Adrenal gland (tissue), 12 donors: ENCODE data around the gene ALDH1A3. TPM values are rescaled to one million over a fixed set of nuclear protein-coding genes. Genes with fewer than 3 reads are reported as not detected.

Experiments used
- DNase-seq, 7 donors: peaks; one replicate each; pipeline ENCODE4 v3.0.0-alpha.2; 2019 to 2020
- H3K27ac ChIP-seq, 5 donors: fragments of 200-600 bp; sonication (generic) in 4 of 5; 1 replicate in 3 of 5; 2 replicates in 2 of 5; pipeline versions ENCODE4 v1.5.1 to v1.8.0; 2016 to 2020; ENCODE audit warnings: mild to moderate bottlenecking in 1 of 5
- H3K27me3 ChIP-seq: fragments of 200-600 bp; 2 replicates; pipeline ENCODE4 v1.8.0; 2021
- H3K36me3 ChIP-seq, 2 donors: fragments of 200-600 bp; replicated peaks in 1 of 2; 1 replicate in 1 of 2; 2 replicates in 1 of 2; pipeline versions ENCODE4 v1.5.1 to v1.8.0; 2018 to 2022
- H3K4me1 ChIP-seq, 2 donors: fragments of 200-600 bp; replicated peaks in 1 of 2; 1 replicate in 1 of 2; 2 replicates in 1 of 2; pipeline versions ENCODE4 v1.5.1 to v1.8.0; 2018 to 2021
- H3K4me3 ChIP-seq, 4 donors: fragments of 200-600 bp; sonication (generic) in 3 of 4; one replicate each; pipeline ENCODE4 v1.5.1; 2016 to 2018
- H3K9me3 ChIP-seq, 3 donors: fragments of 200-600 bp; sonication (generic) in 1 of 3; replicated peaks in 1 of 3; 1 replicate in 2 of 3; 2 replicates in 1 of 3; pipeline versions ENCODE4 v1.5.1 to v1.8.0; 2016 to 2021
- POLR2A ChIP-seq, 2 donors: fragments of 450-650 bp; IDR thresholded peaks; one replicate each; pipeline ENCODE4 v1.6.1; 2017; ENCODE audit warnings: antibody characterized with exemption in 2 of 2, mild to moderate bottlenecking in 2 of 2, moderate library complexity in 1 of 2
- WGBS, 4 donors: extraction: QIAGEN DNeasy Blood & Tissue Kit in 2 of 4; methylation state at CpG; one replicate each; pipeline versions ENCODE4 v1.1.5 to v1.1.7; 2013 to 2017; 5-methylcytosine and 5-hydroxymethylcytosine counted together
- intact Hi-C, 2 donors: fragments of 100-400 bp; cut with DNase I; formaldehyde crosslinking; loops; one replicate each; pipeline versions ENCODE4 v1.14.1 to v1.15.0; 2022 to 2023
- polyA plus RNA-seq, 3 donors: library from polyadenylated mRNA; stranded (reverse); fragments of 200-250 nt in 2 of 3; fragments of 350-450 nt in 1 of 3; fragmentation: Illumina TruSeq in 1 of 3; extraction: RNeasy Lipid Tissue Mini Kit (QIAGEN cat#74804) in 1 of 3; gene quantifications; one replicate each; pipeline ENCODE4 v1.2.3, GENCODE V29; 2013 to 2014
- total RNA-seq, 9 donors: library from RNA; depleted of rRNA in 4 of 9; stranded (reverse); fragments of >200 nt in 4 of 9; fragments of 120-200 nt in 1 of 9; fragmentation: NEBNext Ultra II Directional in 1 of 9; extraction: Animal tissue kit (Norgen Biotek cat#: 25700) in 1 of 9; gene quantifications; one replicate each; pipeline versions ENCODE4 v1.1.0 to v1.2.4, GENCODE V29; 2013 to 2023
- TF ChIP-seq, protein P1 (sequence below), 6 experiments: fragments of 450-650 bp in 4 of 6; fragments of 200-600 bp in 2 of 6; sonication (generic) in 1 of 6; IDR thresholded peaks; 1 replicate in 5 of 6; 2 replicates in 1 of 6; pipeline versions ENCODE4 v1.5.1 to v1.8.0; 2016 to 2021; ENCODE audit warnings: antibody characterized with exemption in 6 of 6, mild to moderate bottlenecking in 2 of 6, moderate library complexity in 1 of 6
- donor health status: healthy with polysubstance abuse.
- donor health status: Bipolar disorder and iron deficiency.
- donor health status: DM: yes; HTN: yes; CAD: no.
- donor health status: DM: no; HTN: no; CAD: no.
- donor health status: DM: no; HTN: no; CAD: no.
- donor health status: DM: yes; HTN: yes; CAD: no.

The ALDH1A3 gene
- total and polyA plus RNA-seq, 12 donors, result 1.8 to 165 (median 30.5) TPM

DNA sequence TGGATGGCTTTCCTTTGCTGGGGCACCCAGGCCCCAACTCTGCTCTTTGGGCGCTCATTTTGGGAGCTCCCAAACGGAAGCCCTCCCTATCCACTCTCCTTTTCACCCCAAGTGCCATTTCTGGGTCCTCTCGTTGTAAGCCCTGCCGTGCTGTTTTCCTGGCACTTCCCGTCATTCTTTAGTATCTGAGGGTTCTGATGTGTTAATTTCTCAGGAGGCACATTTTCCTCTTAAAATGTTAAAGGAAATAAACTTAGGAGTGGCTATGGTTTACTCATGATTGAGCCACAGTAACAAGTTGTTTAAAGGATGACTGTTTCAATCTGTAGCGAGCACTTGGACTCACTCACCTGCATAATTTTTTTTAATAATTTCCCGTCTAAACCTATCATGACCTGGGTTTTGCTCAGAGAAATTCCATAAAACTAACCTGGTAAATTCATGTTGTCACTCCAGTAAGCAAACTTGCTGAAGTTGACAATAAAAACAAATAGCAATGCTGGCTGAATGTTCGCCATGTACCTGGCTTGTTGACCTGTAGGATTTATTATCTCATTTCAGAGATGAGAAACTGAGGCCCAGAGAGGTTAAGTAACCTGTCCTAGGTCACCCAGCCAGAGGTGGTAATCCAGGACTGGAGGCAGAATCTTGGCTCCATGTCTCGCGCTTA is 10.6 kb downstream of the ALDH1A3 start:
- DNase-seq, result no peak
- Histone ChIP-seq H3K27ac (peak overlapping the region in 1 of 5 donors; percentile 34), H3K4me1 (peaks cover 0 to 8% of the 10 kb centered on the region in 2 donors), H3K27me3 (peaks cover 2% of the 10 kb centered on the region), H3K4me3 (no peak overlapping the region), H3K36me3 (no peaks in the 10 kb centered on the region), H3K9me3 (no peaks in the 10 kb centered on the region)
- WGBS, 4 donors, result 72 to 75% (median 73%) methylated on average over 10 of the region's 10 CpGs
- TF ChIP-seq, protein P1, sequence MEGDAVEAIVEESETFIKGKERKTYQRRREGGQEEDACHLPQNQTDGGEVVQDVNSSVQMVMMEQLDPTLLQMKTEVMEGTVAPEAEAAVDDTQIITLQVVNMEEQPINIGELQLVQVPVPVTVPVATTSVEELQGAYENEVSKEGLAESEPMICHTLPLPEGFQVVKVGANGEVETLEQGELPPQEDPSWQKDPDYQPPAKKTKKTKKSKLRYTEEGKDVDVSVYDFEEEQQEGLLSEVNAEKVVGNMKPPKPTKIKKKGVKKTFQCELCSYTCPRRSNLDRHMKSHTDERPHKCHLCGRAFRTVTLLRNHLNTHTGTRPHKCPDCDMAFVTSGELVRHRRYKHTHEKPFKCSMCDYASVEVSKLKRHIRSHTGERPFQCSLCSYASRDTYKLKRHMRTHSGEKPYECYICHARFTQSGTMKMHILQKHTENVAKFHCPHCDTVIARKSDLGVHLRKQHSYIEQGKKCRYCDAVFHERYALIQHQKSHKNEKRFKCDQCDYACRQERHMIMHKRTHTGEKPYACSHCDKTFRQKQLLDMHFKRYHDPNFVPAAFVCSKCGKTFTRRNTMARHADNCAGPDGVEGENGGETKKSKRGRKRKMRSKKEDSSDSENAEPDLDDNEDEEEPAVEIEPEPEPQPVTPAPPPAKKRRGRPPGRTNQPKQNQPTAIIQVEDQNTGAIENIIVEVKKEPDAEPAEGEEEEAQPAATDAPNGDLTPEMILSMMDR (IDR thresholded peaks at IDR 0.05), result no peak
- TF ChIP-seq POLR2A (IDR thresholded peaks at IDR 0.05), result no peak
- intact Hi-C loops, result no loop called here

DNA sequence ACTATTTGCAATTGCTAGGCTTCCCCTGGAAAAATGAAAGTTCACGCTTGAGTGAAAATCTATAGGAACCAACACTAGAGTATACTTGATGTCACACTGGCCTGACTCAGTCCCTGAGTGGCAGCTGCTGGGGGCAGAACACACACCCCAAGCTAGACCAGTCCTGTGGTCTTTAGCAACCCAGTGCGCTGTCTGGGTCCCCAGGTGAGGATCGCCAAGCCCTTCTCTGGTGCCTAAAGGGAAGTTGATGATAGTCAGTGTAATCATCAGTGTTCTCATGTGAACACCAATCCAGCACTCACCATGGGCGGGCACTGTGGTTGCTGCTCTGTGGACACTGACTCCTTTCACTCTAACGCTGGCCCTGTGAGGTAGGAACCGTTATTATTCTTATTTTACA is 11.2 kb downstream of the ALDH1A3 start:
- TF ChIP-seq POLR2A (IDR thresholded peaks at IDR 0.05), result no peak
- TF ChIP-seq, protein P1 (IDR thresholded peaks at IDR 0.05), result no peak
- intact Hi-C loops, result no loop called here
- Histone ChIP-seq H3K4me3 (no peak overlapping the region), H3K27me3 (no peaks in the 10 kb centered on the region), H3K27ac (no peak overlapping the region), H3K9me3 (no peaks in the 10 kb centered on the region), H3K4me1 (peaks cover 0 to 8% of the 10 kb centered on the region in 2 donors), H3K36me3 (no peaks in the 10 kb centered on the region)
- WGBS, 4 donors, result 81 to 91% (median 89%) methylated on average over 5 to 6 of the region's 6 CpGs
- no peak for DNase-seq

DNA sequence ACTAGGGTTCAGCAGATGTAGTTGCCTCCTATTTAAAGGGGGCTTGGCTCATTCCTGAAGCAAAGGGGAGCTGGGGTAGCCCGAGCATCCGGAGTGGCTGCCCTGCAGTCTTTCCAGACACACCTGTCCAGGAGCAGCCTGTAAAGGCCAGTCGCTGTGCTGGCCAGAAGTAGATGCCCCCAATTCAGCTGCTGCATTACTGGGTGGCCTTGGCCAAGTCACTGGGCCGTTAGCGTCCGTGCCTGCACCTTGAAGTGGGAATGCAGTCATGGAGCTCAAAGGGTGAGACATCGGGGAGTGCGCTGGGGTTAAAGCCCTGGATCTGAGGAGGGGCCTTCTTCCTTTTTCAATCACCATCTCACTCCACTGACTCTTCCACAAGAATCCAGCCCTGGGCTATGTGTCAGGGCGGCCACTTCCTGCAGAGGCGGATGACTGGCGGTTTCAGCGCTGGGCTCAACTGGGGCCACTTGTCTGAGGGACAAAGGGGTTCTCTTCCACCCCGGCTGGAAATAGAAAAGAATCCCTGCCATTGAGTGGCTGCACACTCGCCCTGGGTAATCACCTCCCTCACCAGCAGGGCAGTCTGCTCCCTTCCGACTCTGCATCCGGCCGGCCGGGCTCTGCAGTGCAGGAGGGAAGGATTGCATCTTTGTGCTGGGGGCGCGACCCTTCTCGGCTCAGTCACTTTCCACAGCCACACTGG is 11.8 kb downstream of the ALDH1A3 start:
- H3K36me3 ChIP-seq, result no peaks in the 10 kb centered on the region
- H3K27ac ChIP-seq, result no peak overlapping the region
- intact Hi-C loops, result no loop called here

DNA sequence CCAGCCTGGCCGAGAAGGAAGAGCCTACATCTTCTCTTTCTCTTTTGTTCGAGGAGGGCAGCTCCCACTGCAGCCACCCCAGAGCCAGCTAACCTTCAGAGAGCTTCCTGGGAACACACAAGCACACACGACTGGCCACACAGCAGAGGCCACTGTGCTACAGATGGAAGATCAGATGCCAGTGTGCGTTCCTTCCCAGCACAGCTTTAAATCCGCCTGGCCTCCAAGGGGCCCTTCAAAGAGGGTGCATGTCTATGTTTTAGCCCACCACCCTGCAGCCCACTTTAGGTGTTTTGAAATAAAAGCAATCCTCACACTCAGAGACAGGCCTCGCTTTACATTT is 12.4 kb downstream of the ALDH1A3 start:
- no peak overlapping the region for H3K27ac ChIP-seq
- no peak for TF ChIP-seq POLR2A (IDR thresholded peaks at IDR 0.05)
- TF ChIP-seq, protein P1 (IDR thresholded peaks at IDR 0.05), result no peak
- H3K9me3 ChIP-seq, result no peaks in the 10 kb centered on the region
- H3K4me1 ChIP-seq, result peaks cover 0 to 8% of the 10 kb centered on the region in 2 donors
- H3K27me3 ChIP-seq, result no peaks in the 10 kb centered on the region
- intact Hi-C loops, result no loop called here
- 54 to 67% (median 60%) methylated on average over 5 to 6 of the region's 6 CpGs for WGBS, 4 donors
- no peaks in the 10 kb centered on the region for H3K36me3 ChIP-seq
- DNase-seq, result no peak
- no peak overlapping the region for H3K4me3 ChIP-seq

More for the DNA sequence above, 11.8 kb downstream of the ALDH1A3 start:
- no peaks in the 10 kb centered on the region for H3K27me3 ChIP-seq
- TF ChIP-seq POLR2A (IDR thresholded peaks at IDR 0.05), result no peak
- TF ChIP-seq, protein P1 (IDR thresholded peaks at IDR 0.05), result peak in 1 of 6 experiments; percentile 8
- 57 to 87% (median 63%) methylated on average over 3 to 21 of the region's 21 CpGs for WGBS, 4 donors
- no peaks in the 10 kb centered on the region for H3K9me3 ChIP-seq
- DNase-seq, result no peak
- H3K4me1 ChIP-seq, result peaks cover 0 to 8% of the 10 kb centered on the region in 2 donors
- no peak overlapping the region for H3K4me3 ChIP-seq
